SK-N-SH (cell line): ENCODE results near the gene THAP3. TPM values are rescaled to one million over a fixed set of nuclear protein-coding genes. Genes with fewer than 3 reads are reported as not detected.

Experiments
- CTCF ChIA-PET: fragments of 300-600, 350-600 bp; formaldehyde crosslinking; extraction: SDS; loops from one replicate; lab custom pipeline; 2021; lab: Yijun Ruan, JAX
- POLR2A ChIA-PET: fragments of 350-600 bp; sonication (Branson Sonifier 250); formaldehyde crosslinking; extraction: SDS; loops from one replicate; lab custom pipeline; 2020; ENCODE audit warnings: antibody characterized with exemption, inconsistent platforms; lab: Yijun Ruan, JAX
- DNase-seq: peaks from one replicate; pipeline ENCODE4 v3.0.0; 2012
- H2AFZ ChIP-seq: fragments of 200-600 bp; sonication (generic); 2 replicates; pipeline ENCODE4 v1.8.1; 2016; ENCODE audit warnings: antibody characterized with exemption, mild to moderate bottlenecking, low read depth
- H3F3A ChIP-seq: fragments of 200-600 bp; sonication (generic); replicated peaks from 2 replicates; pipeline ENCODE3; 2016; ENCODE audit warnings: antibody characterized with exemption, mild to moderate bottlenecking; ENCODE audit not compliant: insufficient read depth
- H3K27ac ChIP-seq, 2 experiments: fragments of 200-500 bp in 1 of 2; fragments of 200-600 bp in 1 of 2; sonication (Bioruptor generic) in 1 of 2; sonication (generic), shearing (Covaris generic) in 1 of 2; 2 replicates each; pipeline versions ENCODE4 v1.5.1 to v1.6.1; 2014 to 2016; ENCODE audit warnings: low read depth in 2 of 2, inconsistent platforms in 1 of 2, low read length in 1 of 2, mild to moderate bottlenecking in 1 of 2, mixed read lengths in 1 of 2
- H3K27me3 ChIP-seq: fragments of 200-600 bp; sonication (generic), shearing (Covaris generic); 2 replicates; pipeline ENCODE4 v1.6.1; 2016; ENCODE audit warnings: mixed run types; ENCODE audit not compliant: insufficient read depth
- H3K36me3 ChIP-seq, 2 experiments: fragments of 200-500 bp in 1 of 2; fragments of 200-600 bp in 1 of 2; sonication (Bioruptor generic) in 1 of 2; sonication (generic) in 1 of 2; replicated peaks in 1 of 2; 2 replicates each; pipeline versions ENCODE3 to v1.5.1; 2014 to 2016; ENCODE audit warnings: low read length in 1 of 2, mild to moderate bottlenecking in 1 of 2; ENCODE audit not compliant: insufficient read depth in 2 of 2, control insufficient read depth in 1 of 2
- H3K4me1 ChIP-seq, 2 experiments: fragments of 200-500 bp in 1 of 2; fragments of 200-600 bp in 1 of 2; sonication (Bioruptor generic) in 1 of 2; sonication (generic), shearing (Covaris generic) in 1 of 2; 2 replicates each; pipeline versions ENCODE4 v1.5.1 to v1.6.1; 2014 to 2016; ENCODE audit warnings: low read depth in 1 of 2, low read length in 1 of 2, mixed run types in 1 of 2; ENCODE audit not compliant: insufficient read depth in 2 of 2, control insufficient read depth in 1 of 2
- H3K4me2 ChIP-seq: fragments of 200-600 bp; sonication (generic), shearing (Covaris generic); 2 replicates; pipeline ENCODE4 v1.6.1; 2017; ENCODE audit warnings: mixed run types
- H3K4me3 ChIP-seq, 2 experiments: fragments of 200-500 bp in 1 of 2; fragments of 200-600 bp in 1 of 2; sonication (Bioruptor generic) in 1 of 2; sonication (generic), shearing (Covaris generic) in 1 of 2; 2 replicates each; pipeline versions ENCODE4 v1.5.1 to v1.8.1; 2014 to 2016; ENCODE audit warnings: low read depth in 2 of 2, inconsistent platforms in 1 of 2, low read length in 1 of 2, mild to moderate bottlenecking in 1 of 2, mixed read lengths in 1 of 2, moderate library complexity in 1 of 2
- H3K79me2 ChIP-seq: fragments of 200-600 bp; sonication (generic); 2 replicates; pipeline ENCODE4 v1.8.1; 2017; ENCODE audit warnings: mild to moderate bottlenecking; ENCODE audit not compliant: insufficient read depth
- H3K9ac ChIP-seq: fragments of 200-600 bp; sonication (generic); 2 replicates; pipeline ENCODE4 v1.6.1; 2017; ENCODE audit warnings: mixed run types
- H3K9me2 ChIP-seq: fragments of 200-600 bp; sonication (generic); 2 replicates; pipeline ENCODE4 v1.6.1; 2017; ENCODE audit warnings: mixed run types
- H3K9me3 ChIP-seq: fragments of 200-600 bp; sonication (generic); 2 replicates; pipeline ENCODE4 v1.6.1; 2017; ENCODE audit warnings: mixed run types, mild to moderate bottlenecking, moderate library complexity
- H4K20me1 ChIP-seq: fragments of 200-600 bp; sonication (generic); 2 replicates; pipeline ENCODE4 v1.6.1; 2017; ENCODE audit warnings: mild to moderate bottlenecking, mixed run types; ENCODE audit not compliant: insufficient read depth
- CTCF ChIP-seq: fragments of 200-600 bp; sonication (generic); IDR thresholded peaks from 2 replicates; pipeline ENCODE4 v1.6.1; 2017; ENCODE audit warnings: antibody characterized with exemption, mild to moderate bottlenecking, moderate library complexity
- ELF1 ChIP-seq: IDR thresholded peaks from 2 replicates; pipeline ENCODE4 v1.4.0; 2012
- EZH2phosphoT487 ChIP-seq: fragments of 200-600 bp; sonication (generic); IDR thresholded peaks from 2 replicates; pipeline ENCODE4 v1.6.1; 2017; ENCODE audit warnings: low read depth, mixed run types, mild to moderate bottlenecking, antibody characterized with exemption, moderate library complexity, borderline replicate concordance
- FOXM1 ChIP-seq: IDR thresholded peaks from 2 replicates; pipeline ENCODE4 v1.4.0; 2012; ENCODE audit warnings: low read depth, mild to moderate bottlenecking
- GABPA ChIP-seq: IDR thresholded peaks from 2 replicates; pipeline ENCODE4 v1.4.0; 2012; ENCODE audit warnings: low read depth, mild to moderate bottlenecking
- GATA2 ChIP-seq: sonication (generic); formaldehyde crosslinking; IDR thresholded peaks from 2 replicates; pipeline ENCODE4 v1.5.0; 2020; ENCODE audit warnings: mild to moderate bottlenecking, missing genetic modification reagents
- JUND ChIP-seq: IDR thresholded peaks from 2 replicates; pipeline ENCODE4 v1.4.0; 2012
- MAX ChIP-seq: IDR thresholded peaks from 2 replicates; pipeline ENCODE4 v1.4.0; 2012; ENCODE audit warnings: low read depth
- MXI1 ChIP-seq: IDR thresholded peaks from 2 replicates; pipeline ENCODE4 v1.6.1; 2012; ENCODE audit warnings: mild to moderate bottlenecking, low read depth, low read length, improper control_type of control experiment
- NRF1 ChIP-seq: IDR thresholded peaks from 2 replicates; pipeline ENCODE4 v1.6.1; 2012; ENCODE audit warnings: low read depth, mild to moderate bottlenecking, low read length
- PBX3 ChIP-seq: IDR thresholded peaks from 2 replicates; pipeline ENCODE4; 2012
- RAD21 ChIP-seq: IDR thresholded peaks from 2 replicates; pipeline ENCODE4 v1.6.1; 2012; ENCODE audit warnings: mild to moderate bottlenecking, low read length
- RCOR1 ChIP-seq: fragments of 150-350 bp; IDR thresholded peaks from 2 replicates; pipeline ENCODE4 v1.6.1; 2017; ENCODE audit warnings: antibody characterized with exemption, low read length
- RXRA ChIP-seq: IDR thresholded peaks from 2 replicates; pipeline ENCODE4 v1.4.0; 2012; ENCODE audit warnings: low read depth, mild to moderate bottlenecking, borderline replicate concordance
- SIN3A ChIP-seq: IDR thresholded peaks from 2 replicates; pipeline ENCODE4 v1.6.1; 2012; ENCODE audit warnings: low read depth, mild to moderate bottlenecking, low read length, moderate library complexity, borderline replicate concordance
- SMC3 ChIP-seq: IDR thresholded peaks from 2 replicates; pipeline ENCODE4 v1.6.1; 2012; ENCODE audit warnings: low read depth, low read length, improper control_type of control experiment
- TCF12 ChIP-seq: IDR thresholded peaks from 2 replicates; pipeline ENCODE4 v1.4.0; 2012
- TEAD4 ChIP-seq: IDR thresholded peaks from 2 replicates; pipeline ENCODE4 v1.4.0; 2012; ENCODE audit warnings: mild to moderate bottlenecking, borderline replicate concordance; ENCODE audit not compliant: insufficient read depth
- YY1 ChIP-seq: IDR thresholded peaks from 2 replicates; pipeline ENCODE4 v1.4.0; 2012; ENCODE audit warnings: low read depth, mild to moderate bottlenecking
- ZBTB33 ChIP-seq: IDR thresholded peaks from 2 replicates; pipeline ENCODE4 v1.4.0; 2012; ENCODE audit warnings: low read depth, borderline replicate concordance
- whole genome bisulfite sequencing: methylation state at CpG from one replicate; pipeline ENCODE4 v1.1.6; 2017; ENCODE audit warnings: low lambda C conversion rate; 5-methylcytosine and 5-hydroxymethylcytosine counted together
- polyA plus RNA-seq, 3 experiments: library from polyadenylated mRNA; depleted of rRNA; stranded (reverse); fragments of >200 nt; gene quantifications; 2 replicates each; pipeline ENCODE4 v1.2.3, GENCODE V29; 2012
- TF ChIP-seq, protein P1 (sequence below): fragments of 150-350 bp; IDR thresholded peaks from 2 replicates; pipeline ENCODE4 v1.6.1; 2016; ENCODE audit warnings: mild to moderate bottlenecking, low read depth, low read length

THAP3 gene
- polyA plus RNA-seq, 1 of the 3 experiments (the other 2 are of a cell fraction) = 11.1 TPM

DNA sequence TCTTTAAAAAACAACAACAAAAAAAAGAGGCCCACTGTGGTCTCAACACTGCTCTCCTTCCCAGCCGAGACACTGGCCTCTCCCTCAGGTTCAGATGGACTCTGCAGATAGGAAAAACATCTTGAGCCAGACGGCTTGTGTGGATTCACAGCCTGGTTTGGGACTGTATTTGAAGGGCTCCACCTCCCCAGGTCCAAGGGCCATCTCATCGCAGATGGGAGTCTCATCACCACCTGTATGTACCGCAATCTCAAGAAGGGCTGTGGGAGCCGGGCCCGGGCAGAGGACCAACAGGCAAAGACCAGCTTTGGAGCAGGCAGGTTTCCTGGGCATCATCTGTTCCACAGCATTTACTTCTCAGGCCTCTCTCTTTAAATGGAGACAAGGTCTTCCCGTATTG lies 34.6 kb upstream of the THAP3 start:
- peaks cover 0 to 42% of the 10 kb centered on the region in 2 experiments for H3K36me3 ChIP-seq
- H4K20me1 ChIP-seq = no peaks in the 10 kb centered on the region
- H3K79me2 ChIP-seq = no peaks in the 10 kb centered on the region; the same call in 1 of the 2 replicates
- no peak overlapping the region for H3K9ac ChIP-seq
- POLR2A ChIA-PET = interaction anchor here (1.5 kb wide), 1 partner anchor 10 kb away, joined by 5 read pairs; the partner anchor contains the start of gene ZBTB48
- CTCF ChIA-PET = interaction anchor here (0.6 to 1.5 kb wide), 2 partner anchors 10 to 13 kb away, joined by 3 read pairs; partner anchors contain the start of genes KLHL21 and ZBTB48
- no peaks in the 10 kb centered on the region for H3K4me1 ChIP-seq
- no peaks in the 10 kb centered on the region for H3K27me3 ChIP-seq
- H3K4me3 ChIP-seq = no peak overlapping the region
- no peak for DNase-seq
- no peaks in the 10 kb centered on the region for H3K9me2 ChIP-seq
- H3F3A ChIP-seq = no peaks in the 10 kb centered on the region
- TF ChIP-seq TEAD4 (no peak), YY1 (no peak), TCF12 (no peak), EZH2phosphoT487 (no peak), FOXM1 (no peak), SIN3A (no peak), NRF1 (no peak), ELF1 (no peak), RXRA (no peak)
- no peak overlapping the region for H3K4me2 ChIP-seq
- no peak overlapping the region for H2AFZ ChIP-seq
- 81% methylated on average over 7 of the region's 7 CpGs for WGBS
- H3K9me3 ChIP-seq = no peaks in the 10 kb centered on the region
- no peak overlapping the region for H3K27ac ChIP-seq

GRCh38 chr1:6591222-6591621 lies 33.4 kb upstream of the THAP3 start:
- Histone ChIP-seq H3K36me3 (peaks cover 2 to 45% of the 10 kb centered on the region in 2 experiments), H3K9me3 (no peaks in the 10 kb centered on the region), H3F3A (no peaks in the 10 kb centered on the region), H3K4me2 (no peak overlapping the region), H2AFZ (no peak overlapping the region), H3K79me2 (peaks cover 4% of the 10 kb centered on the region; the same call in 1 of the 2 replicates), H3K4me1 (no peaks in the 10 kb centered on the region), H3K4me3 (no peak overlapping the region), H3K27ac (no peak overlapping the region), H3K9me2 (no peaks in the 10 kb centered on the region), H3K9ac (no peak overlapping the region), H3K27me3 (no peaks in the 10 kb centered on the region), H4K20me1 (0 out of 2 replicates have a peak, but pooled peaks cover 4% of the 10 kb centered on the region)
- no peak for DNase-seq
- POLR2A ChIA-PET = no interaction called here
- 94% methylated on average over 5 of the region's 13 CpGs for WGBS
- CTCF ChIA-PET = interaction anchor here (1.7 kb wide), 2 partner anchors 9 to 37 kb away, joined by 4 to 5 read pairs; partner anchors contain the start of gene NOL9
- no peak for TF ChIP-seq SMC3
- TF ChIP-seq, protein P1, sequence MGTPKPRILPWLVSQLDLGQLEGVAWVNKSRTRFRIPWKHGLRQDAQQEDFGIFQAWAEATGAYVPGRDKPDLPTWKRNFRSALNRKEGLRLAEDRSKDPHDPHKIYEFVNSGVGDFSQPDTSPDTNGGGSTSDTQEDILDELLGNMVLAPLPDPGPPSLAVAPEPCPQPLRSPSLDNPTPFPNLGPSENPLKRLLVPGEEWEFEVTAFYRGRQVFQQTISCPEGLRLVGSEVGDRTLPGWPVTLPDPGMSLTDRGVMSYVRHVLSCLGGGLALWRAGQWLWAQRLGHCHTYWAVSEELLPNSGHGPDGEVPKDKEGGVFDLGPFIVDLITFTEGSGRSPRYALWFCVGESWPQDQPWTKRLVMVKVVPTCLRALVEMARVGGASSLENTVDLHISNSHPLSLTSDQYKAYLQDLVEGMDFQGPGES = no peak
- no peak for TF ChIP-seq ELF1
- TF ChIP-seq CTCF = no peak
- no peak for TF ChIP-seq ZBTB33
- no peak for TF ChIP-seq MAX
- TF ChIP-seq RAD21 = no peak
- no peak for TF ChIP-seq JUND
- TF ChIP-seq GATA2 (CRISPR knock-in tag) = no peak
- TF ChIP-seq TEAD4 = no peak
- no peak for TF ChIP-seq RCOR1
- TF ChIP-seq SIN3A = no peak
- TF ChIP-seq MXI1 = no peak
- no peak for TF ChIP-seq EZH2phosphoT487
- no peak for TF ChIP-seq RXRA
- TF ChIP-seq GABPA = no peak
- TF ChIP-seq YY1 = no peak
- no peak for TF ChIP-seq PBX3
- TF ChIP-seq TCF12 = no peak
